ENCODE measurements around the gene CHRNB2. TPM values are rescaled to one million over a fixed set of nuclear protein-coding genes. Genes with fewer than 3 reads are reported as not detected.

The CHRNB2 gene
- total RNA-seq, 2 donors from 2014 or later: 0.05 to 0.74 TPM

DNA sequence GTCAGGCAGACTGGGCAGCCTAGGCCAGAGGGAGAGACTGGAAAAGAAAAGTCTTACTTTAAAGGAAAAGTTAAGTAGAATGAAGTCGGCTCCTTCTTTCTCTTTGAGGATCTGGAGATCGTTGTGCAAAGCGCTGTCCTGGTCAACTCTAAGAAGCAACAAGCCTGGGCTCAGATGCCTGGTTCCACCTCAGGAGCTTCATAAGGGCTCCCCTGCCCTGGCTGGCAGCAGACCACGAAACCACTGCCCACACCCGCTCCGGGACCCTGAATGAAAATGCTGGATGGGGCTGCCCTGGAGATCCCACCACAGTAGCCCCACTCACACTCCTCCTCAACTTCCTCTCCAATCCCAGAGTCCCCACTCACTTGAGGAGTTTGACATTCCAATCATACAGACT, 15.5 kb upstream of the CHRNB2 start:
- Histone ChIP-seq H3K9me3 (no peaks in the 10 kb centered on the region), H3K36me3 (peaks cover 24 to 45% of the 10 kb centered on the region in 2 donors), H3K4me3 (no peak overlapping the region), H3K4me1 (replicated peaks) (peaks cover 6% of the 10 kb centered on the region), H3K27ac (no peak overlapping the region), H3K27me3 (replicated peaks; ENCODE audit: insufficient read depth) (no peaks in the 10 kb centered on the region)
- no peak for DNase-seq (ENCODE audit: low spot score)
- TF ChIP-seq, protein P1, sequence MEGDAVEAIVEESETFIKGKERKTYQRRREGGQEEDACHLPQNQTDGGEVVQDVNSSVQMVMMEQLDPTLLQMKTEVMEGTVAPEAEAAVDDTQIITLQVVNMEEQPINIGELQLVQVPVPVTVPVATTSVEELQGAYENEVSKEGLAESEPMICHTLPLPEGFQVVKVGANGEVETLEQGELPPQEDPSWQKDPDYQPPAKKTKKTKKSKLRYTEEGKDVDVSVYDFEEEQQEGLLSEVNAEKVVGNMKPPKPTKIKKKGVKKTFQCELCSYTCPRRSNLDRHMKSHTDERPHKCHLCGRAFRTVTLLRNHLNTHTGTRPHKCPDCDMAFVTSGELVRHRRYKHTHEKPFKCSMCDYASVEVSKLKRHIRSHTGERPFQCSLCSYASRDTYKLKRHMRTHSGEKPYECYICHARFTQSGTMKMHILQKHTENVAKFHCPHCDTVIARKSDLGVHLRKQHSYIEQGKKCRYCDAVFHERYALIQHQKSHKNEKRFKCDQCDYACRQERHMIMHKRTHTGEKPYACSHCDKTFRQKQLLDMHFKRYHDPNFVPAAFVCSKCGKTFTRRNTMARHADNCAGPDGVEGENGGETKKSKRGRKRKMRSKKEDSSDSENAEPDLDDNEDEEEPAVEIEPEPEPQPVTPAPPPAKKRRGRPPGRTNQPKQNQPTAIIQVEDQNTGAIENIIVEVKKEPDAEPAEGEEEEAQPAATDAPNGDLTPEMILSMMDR (IDR thresholded peaks at IDR 0.05): no peak
- TF ChIP-seq POLR2A (IDR thresholded peaks at IDR 0.05): no peak
- no peak for TF ChIP-seq POLR2AphosphoS5 (IDR thresholded peaks at IDR 0.05)
- WGBS: 91% methylated on average over 6 of the region's 6 CpGs
- intact Hi-C loops (cut with DNase I): loop anchor here (10.0 kb wide), 2 partner anchors 147 to 513 kb away; partner anchors contain the start of genes EFNA4 and IL6R

DNA sequence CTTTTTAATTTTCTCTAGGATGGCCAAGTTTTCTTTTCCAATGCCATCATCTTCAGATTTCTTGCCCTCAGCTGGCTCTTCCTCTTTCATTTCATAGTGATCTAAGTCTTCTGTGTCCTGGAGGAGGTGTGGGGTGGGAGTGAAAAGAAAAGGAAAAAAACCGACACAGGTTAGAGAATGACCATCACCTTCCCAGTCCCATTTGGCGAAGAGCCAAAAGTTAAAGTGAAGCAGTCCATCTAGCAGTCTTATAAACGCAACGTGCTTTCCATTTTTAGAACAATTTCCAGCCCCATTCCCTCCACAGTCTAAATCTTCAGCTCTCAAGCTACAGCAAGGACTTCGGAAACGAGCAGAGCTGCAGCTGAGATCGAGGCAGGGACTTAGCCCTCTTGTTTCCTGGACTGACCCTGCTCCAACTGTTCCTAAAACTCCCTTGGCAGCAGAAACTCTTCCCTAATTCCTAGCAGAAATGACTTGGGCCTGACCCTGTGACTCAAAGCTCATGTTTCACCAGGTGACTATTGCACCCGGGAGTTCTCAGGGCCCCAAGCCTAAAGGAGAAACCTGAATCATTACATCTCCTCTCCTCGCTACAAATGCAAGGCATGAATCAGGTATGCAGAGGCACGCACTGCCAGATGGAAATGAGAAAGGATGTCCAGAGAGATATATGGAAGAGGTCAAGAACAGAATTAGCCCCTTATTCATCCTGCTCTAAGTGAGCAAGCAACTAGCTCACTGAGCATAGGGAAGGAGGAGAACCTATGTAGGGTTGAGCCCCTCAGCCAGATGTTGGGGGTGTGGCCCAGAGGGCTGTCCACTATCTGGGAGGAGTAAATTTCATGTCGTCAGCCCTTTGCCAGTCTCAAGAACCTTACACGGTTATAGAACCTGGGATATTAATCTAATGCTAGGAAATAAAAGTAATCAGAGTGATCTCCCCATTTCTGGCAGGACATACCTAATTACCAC, 14.2 kb upstream of the CHRNB2 start:
- Histone ChIP-seq H3K4me1 (replicated peaks) (peaks cover 6% of the 10 kb centered on the region), H3K9me3 (no peaks in the 10 kb centered on the region), H3K4me3 (no peak overlapping the region), H3K27me3 (replicated peaks; ENCODE audit: insufficient read depth) (no peaks in the 10 kb centered on the region), H3K27ac (no peak overlapping the region), H3K36me3 (peaks cover 24 to 45% of the 10 kb centered on the region in 2 donors)
- intact Hi-C loops (cut with DNase I): loop anchor here (10.0 kb wide), 2 partner anchors 149 to 511 kb away; partner anchors contain the start of genes EFNA4 and IL6R
- TF ChIP-seq POLR2AphosphoS5 (IDR thresholded peaks at IDR 0.05): no peak
- TF ChIP-seq, protein P1 (IDR thresholded peaks at IDR 0.05): no peak
- TF ChIP-seq POLR2A (IDR thresholded peaks at IDR 0.05): no peak
- 66% methylated on average over 11 of the region's 12 CpGs for WGBS
- no peak for DNase-seq (ENCODE audit: low spot score)

DNA sequence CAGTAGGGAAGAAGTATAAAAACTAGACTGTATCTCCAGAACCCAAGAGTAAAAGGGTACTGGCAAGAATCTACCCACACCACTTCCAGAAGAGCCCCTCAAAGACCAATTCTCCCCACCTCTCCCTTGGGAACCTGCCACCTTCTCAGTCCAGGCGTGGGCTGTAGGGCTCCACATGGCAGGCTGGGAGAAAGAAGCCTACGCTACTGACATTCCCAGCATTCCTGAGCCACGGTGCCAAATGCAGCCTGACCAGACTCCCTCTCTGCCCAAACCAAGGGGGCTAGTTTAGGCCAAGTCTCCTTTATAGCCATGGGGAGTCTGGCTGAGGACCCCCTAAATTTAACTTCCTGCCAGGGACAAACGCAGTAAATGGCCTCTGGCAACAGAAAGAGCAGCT, 11.2 kb upstream of the CHRNB2 start:
- Histone ChIP-seq H3K9me3 (no peaks in the 10 kb centered on the region), H3K36me3 (peaks cover 20 to 38% of the 10 kb centered on the region in 2 donors), H3K27ac (no peak overlapping the region), H3K27me3 (replicated peaks; ENCODE audit: insufficient read depth) (no peaks in the 10 kb centered on the region), H3K4me1 (replicated peaks) (peaks cover 6% of the 10 kb centered on the region), H3K4me3 (peak overlapping the region in 1 of 2 donors; percentile 85)
- 19% methylated on average over 4 of the region's 4 CpGs for WGBS
- TF ChIP-seq, protein P1 (IDR thresholded peaks at IDR 0.05): no peak
- TF ChIP-seq POLR2A (IDR thresholded peaks at IDR 0.05): no peak
- no peak for TF ChIP-seq POLR2AphosphoS5 (IDR thresholded peaks at IDR 0.05)
- intact Hi-C loops (cut with DNase I): loop anchor here (10.0 kb wide), 2 partner anchors 152 to 508 kb away; partner anchors contain the start of genes EFNA4 and IL6R
- no peak for DNase-seq (ENCODE audit: low spot score)

DNA sequence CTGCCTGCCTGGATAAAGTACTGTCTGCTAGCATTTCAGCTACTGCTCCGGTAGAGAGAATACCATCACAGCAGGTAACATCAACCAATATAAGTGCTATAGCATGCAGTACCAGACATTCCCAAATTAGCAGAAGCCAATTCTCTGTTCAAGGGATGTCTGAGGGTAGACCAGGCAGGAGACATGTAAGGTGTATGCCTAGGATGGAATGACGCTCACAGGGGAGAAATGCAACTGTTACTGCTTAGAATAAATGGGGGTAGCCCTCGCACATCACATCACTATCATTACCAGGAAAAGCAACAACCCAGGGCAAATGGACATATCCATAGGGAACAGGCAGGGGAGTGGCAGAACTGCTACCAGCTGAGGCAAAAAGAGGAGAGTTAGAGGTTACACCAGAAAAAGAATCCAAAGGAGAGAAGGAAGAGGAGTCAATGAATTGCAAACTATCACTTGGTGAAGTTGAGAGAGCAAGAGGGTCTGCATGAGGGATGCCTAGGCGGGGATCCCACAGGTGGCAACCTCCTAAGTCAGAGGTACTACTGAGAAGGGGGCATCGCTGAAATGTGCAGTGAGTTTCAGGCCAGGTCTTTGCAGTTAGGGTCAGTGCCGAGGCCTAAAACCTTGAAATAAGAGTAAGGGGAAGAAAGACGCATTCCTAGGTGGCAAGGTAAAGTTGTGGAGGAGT, 10.2 kb upstream of the CHRNB2 start:
- Histone ChIP-seq H3K4me3 (peak overlapping the region; percentile 85 to 88), H3K36me3 (peaks cover 10 to 28% of the 10 kb centered on the region in 2 donors), H3K27me3 (replicated peaks; ENCODE audit: insufficient read depth) (no peaks in the 10 kb centered on the region), H3K4me1 (replicated peaks) (peaks cover 6% of the 10 kb centered on the region), H3K9me3 (no peaks in the 10 kb centered on the region), H3K27ac (peak overlapping the region; percentile 81 to 82)
- TF ChIP-seq, protein P1 (IDR thresholded peaks at IDR 0.05): no peak
- TF ChIP-seq POLR2A (IDR thresholded peaks at IDR 0.05): no peak
- no peak for DNase-seq (ENCODE audit: low spot score)
- 14% methylated on average over 7 of the region's 7 CpGs for WGBS
- intact Hi-C loops (cut with DNase I): loop anchor here (10.0 kb wide), 2 partner anchors 153 to 507 kb away; partner anchors contain the start of genes EFNA4 and IL6R

All from prostate gland (tissue), 2 donors.